Measurements from ENCODE around the gene SLC25A22. TPM values are rescaled to one million over a fixed set of nuclear protein-coding genes. Genes with fewer than 3 reads are reported as not detected.

Gene SLC25A22
- total RNA-seq, 1 experiment from 2014 or later, result 14.1 TPM

- no peak for DNase-seq (ENCODE audit: low read depth)
Measured at GRCh38 chr11:823441-824291, 25.6 kb upstream of the SLC25A22 start.

DNA sequence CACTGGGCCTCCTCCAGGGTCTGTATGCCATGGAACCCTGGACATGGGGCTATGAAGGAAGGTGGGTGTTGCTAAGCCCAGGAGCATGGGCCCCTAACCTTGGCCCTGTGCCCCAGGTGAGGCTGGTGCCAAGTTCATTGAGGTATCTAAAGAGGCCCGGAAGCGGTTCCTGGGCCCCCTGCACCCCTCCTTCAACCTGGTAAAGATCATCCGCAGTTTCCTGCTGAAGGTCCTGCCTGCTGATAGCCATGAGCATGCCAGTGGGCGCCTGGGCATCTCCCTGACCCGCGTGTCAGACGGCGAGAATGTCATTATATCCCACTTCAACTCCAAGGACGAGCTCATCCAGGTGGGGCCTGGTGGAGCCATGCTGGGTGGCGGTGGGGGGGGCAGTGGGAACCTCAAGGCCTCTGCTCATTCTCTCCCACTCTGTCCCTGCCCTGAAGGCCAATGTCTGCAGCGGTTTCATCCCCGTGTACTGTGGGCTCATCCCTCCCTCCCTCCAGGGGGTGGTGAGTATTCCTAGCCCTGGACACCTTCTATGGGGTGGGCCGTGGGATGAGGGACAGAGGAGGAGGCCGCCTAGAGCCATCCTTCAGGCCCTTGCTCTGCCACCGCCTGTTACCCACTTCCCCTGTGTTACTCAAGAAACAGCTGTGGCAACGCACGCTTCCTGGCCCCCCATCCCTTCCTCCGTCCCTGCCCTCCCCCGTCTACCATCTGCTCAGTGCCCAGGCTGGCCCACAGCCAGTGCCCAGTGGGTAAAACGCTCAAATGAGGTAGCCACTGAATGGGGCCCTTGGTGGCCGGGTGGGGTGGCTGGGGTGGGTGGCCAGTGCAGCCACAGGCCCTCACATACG lies 23.7 kb upstream of the SLC25A22 start:
- no peak for DNase-seq (ENCODE audit: low read depth)

GRCh38 chr11:820655-821511 lies 22.8 kb upstream of the SLC25A22 start:
- peak; percentile 65 for DNase-seq (ENCODE audit: low read depth)

DNA sequence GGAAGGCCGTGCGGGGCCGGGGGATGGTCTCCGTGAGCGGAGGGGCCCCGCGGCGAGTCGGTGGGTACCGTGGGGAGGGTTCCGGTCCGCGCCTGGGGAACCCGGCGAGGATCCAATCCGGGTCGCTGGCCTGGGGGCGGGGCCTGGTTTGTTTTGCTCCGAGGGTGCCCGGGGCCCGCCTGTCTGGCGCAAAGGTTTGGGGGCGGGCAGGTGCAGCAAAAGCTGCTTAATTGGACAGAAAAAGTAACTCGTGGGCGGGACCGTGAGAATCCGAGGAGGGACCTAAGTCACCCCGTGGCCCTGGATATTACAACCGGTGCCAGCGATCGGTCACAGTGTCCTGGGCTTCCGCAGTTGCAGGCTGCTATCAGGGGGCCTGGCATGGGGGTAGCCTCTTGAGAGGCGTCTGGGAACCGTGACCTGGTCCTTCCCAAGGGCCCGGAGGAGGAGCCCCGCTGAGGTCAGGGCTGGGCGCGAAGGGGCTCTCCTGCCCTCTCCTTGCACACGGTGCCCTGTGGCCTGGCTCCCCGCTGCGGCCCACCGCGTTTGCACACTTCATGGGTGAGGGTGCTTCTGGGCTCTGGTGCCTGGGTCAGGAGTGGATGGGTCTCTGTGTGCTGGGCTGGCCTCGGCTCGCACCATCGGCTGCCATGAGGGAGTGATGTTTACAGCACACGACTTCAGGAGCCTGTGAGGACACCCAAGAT lies 22.0 kb upstream of the SLC25A22 start:
- DNase-seq (ENCODE audit: low read depth), result peak; percentile 83

DNA sequence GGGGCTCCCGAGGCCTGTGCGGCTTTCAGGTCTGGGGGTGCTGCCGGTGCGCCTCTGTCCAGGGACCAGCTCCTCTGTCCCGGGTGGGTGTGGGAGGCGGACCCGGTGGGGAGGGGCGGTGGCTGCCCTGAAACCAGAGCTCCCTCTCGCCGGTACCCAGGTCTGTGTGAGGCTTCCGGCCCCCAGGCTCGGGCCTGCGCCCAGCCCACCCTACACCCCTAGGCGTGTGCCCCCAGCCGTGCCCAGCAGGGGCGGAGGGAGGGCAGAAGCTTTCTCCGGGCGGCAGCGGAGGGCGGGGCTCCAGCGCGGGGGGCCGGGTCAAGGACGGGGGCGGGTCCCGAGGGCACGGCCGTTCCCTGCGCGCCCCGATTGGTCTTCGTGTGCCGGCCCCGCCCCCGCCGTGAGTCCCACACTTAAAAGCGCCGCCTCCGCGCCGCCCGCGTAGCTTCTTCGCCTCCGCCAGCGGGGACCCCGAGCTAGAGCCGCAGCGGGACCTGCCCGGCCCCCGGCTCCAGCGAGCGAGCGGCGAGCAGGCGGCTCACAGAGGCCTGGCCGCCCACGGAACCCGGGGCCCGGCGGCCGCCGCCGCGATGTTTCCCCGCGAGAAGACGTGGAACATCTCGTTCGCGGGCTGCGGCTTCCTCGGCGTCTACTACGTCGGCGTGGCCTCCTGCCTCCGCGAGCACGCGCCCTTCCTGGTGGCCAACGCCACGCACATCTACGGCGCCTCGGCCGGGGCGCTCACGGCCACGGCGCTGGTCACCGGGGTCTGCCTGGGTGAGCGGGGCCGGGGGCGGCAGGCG lies 21.2 kb upstream of the SLC25A22 start:
- peak; percentile 93 for DNase-seq (ENCODE audit: low read depth)

DNA sequence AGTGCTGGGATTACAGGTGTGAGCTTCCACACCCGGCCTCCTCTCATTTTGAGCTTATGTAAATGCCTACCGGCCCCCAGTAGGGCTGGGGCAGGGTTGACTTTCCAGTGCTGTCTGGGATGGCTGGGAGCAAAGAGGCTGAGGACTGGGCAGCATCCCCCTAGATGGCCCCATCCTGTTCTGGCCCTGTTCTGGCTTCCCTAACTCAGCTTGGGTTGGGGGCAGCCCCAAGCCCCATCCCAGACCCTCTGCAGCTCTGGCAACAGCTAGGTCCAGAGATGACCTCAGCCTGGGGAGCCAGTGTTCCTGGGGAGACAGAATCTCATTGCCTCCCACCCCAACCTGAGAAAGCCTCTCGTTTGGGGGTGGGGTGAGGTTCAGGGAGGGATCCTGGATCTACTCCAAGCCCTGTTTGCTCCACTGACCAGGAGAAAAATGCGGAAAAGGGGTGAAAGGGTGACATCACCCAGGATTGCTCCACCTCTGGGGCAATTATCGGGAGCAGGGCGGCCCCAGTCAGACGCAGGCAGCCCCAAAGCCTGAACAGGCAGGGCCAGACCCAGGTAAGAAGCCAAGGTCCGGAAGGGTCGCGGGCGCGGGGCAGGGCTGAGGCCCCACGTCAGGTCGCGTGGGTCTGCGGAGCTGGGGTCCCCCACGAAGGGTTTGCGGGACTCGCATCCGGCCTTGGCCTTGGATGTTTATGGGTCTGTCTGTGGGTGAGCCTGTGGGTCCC lies 20.5 kb upstream of the SLC25A22 start, which contains the start of gene PNPLA2:
Gene PNPLA2, plus strand, starts transcription at position 519 of the 733 bp plus-strand sequence. CDS start 805 bp downstream, outside the sequence.
- DNase-seq (ENCODE audit: low read depth), result peak; percentile 55

- DNase-seq (ENCODE audit: low read depth), result peak; percentile 35
Measured at GRCh38 chr11:816433-816779, 18.3 kb upstream of the SLC25A22 start.

GRCh38 chr11:815675-816432 lies 17.8 kb upstream of the SLC25A22 start:
- DNase-seq (ENCODE audit: low read depth), result no peak

DNA sequence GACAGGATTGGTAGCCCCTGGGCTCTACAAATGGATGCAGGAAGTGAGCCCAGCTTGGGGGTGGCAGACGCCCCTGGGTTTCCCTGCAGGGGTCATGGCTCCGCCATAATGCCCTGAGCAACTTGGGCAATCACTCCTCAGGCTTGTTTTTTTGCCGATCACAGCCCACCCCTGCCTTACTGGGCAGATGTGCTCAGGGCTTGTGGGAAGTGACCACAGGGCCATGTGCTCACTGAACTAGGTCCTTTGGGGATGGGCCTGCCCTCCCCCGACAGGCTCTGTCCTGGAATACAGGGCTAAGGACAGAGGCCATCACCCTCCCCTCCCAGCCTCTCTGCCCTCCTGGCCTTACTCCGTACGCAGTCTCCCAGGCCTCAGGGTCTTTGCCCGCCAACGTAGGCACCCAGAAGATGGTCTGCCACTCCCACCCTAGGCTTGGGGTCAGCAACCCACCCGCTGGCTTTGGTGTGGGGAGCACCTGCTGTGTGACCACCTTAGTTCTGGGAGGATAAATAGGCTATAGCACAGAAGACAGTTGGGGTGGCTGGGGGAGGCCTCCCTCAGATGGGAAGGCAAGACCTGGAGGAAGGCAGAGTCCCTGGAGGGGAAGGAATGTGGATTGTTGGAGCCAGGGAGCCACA lies 15.5 kb upstream of the SLC25A22 start:
- no peak for DNase-seq (ENCODE audit: low read depth)

- no peak for DNase-seq (ENCODE audit: low read depth)
Measured at GRCh38 chr11:813072-813455, 15.0 kb upstream of the SLC25A22 start.

DNA sequence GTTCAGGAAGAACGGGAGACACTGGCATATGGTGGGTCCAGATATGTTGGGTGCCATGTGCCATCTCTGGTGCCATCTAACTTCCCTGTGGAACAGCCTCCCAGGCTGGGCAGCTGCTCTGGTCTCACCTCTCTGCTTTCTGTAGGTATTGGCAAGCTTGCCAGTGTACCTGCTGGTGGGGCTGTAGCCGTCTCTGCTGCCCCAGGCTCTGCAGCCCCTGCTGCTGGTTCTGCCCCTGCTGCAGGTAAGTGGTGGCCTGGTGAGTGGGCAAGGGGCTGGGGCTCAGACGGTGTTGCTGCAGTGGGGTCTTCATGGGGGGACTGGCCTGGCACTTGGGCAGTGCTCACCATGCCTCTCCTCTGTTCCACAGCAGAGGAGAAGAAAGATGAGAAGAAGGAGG lies 14.3 kb upstream of the SLC25A22 start:
- no peak for DNase-seq (ENCODE audit: low read depth)

- no peak for DNase-seq (ENCODE audit: low read depth)
Measured at GRCh38 chr11:811446-812245, 13.6 kb upstream of the SLC25A22 start.

DNA sequence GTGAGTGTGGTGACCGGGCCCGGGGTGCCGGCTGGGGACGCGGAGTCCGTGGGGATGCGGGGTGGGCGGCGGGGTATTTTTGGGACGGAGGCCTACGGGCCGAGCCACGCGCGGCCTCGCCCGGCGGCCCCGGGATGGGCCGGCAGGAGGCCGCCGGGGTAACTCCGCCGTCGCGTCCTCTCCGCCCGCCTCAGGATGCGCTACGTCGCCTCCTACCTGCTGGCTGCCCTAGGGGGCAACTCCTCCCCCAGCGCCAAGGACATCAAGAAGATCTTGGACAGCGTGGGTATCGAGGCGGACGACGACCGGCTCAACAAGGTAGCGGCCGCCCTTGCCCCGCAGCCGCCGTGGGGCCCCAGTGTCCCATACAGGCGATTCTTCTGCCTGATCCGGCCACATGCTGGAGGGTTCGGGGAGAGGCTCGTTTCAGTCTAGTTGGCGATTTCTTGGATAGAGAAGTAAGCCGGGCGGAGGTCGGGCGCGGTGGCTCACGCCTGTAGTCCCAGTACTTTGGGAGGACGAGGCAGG lies 12.0 kb upstream of the SLC25A22 start:
- no peak for DNase-seq (ENCODE audit: low read depth)

DNA sequence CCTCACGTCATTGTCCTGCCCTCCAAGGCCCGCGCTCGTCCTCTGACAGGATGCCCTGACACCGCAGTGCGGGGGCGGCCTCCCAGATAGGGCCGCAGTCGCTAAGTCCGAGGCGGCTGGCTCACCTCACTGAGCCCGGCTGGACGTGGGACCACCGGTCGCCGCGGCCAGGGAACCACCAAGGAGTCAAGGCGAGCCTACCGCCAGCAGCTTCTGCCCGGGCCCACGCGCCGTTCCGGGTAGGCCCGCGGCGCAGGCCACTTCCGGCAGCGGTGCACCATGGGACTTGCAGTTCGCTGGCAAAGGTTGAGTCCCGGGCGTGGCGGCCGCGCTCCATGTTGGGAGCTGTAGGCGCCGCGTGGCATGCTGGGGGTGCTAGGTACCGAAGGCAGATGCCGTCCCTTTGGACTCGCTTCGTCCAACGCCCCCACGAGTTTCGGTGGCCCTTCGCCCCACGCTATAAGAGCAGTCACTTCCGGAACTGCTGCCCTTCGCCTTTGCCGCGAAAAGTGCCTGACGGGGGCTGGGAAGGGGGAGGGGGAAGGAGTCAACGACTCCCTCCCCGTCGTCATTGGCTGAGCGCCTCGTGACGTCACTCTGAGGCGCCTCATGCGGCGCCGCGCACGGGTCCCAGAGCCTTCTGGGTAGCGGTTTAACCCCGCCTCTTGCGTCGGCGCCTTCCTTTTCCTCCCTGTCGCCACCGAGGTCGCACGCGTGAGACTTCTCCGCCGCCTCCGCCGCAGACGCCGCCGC lies 11.4 kb upstream of the SLC25A22 start, which contains the start of gene RPLP2:
Gene RPLP2, plus strand, starts transcription at position 681 of the 753 bp plus-strand sequence. CDS start 268 bp downstream, outside the sequence.
- DNase-seq (ENCODE audit: low read depth), result peak; percentile 98

DNA sequence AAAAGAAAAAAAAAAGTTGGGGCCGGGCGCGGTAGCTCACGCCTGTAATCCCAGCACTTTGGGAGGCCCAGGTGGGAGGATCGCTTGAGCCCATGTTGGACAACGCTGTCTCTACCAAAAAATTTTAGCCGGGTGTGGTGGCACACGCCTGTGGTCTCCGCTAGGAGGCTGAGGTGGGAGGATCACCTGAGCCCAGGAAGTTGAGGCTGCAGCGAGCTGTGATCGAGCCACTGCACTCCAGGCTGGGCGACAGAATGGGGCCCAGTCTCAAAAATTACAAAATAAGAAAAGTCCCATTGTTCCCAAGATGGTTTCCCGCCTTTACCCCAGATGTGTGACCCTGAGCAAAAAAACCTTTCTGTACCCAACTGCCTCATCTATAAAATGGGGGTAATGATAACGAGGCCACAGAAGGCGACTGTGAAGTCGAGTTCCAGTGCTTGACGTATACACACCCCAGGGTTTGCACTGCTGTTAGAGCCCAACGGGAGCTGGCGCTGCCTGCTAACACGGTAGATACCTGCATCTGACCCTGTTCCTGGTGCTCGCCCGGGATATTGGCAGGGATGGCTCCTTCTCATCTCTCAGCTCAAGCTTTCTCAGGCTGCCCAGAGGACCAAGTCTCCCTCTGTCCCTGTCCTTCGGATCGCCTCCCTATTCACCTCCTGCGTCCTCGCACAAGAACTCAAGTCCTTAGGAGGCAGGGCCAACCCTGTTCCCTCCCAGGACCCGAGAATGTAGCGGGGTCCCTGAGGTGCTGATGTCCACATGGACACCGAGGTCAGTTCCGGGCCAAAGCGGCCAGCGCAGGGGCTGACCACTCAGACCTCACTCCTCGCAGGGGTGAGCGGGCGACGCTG lies 10.6 kb upstream of the SLC25A22 start:
- peak; percentile 30 for DNase-seq (ENCODE audit: low read depth)
